GM19372 (cell line): ENCODE results near the gene ITFG2.

ENCODE experiments used
- ATAC-seq: cut with Tn5 transposase; IDR thresholded peaks from one replicate; pipeline ENCODE4 v1.9.1; 2021; ENCODE audit warnings: mild to moderate bottlenecking, low read depth, moderate library complexity; ENCODE audit not compliant: unreplicated experiment

The ITFG2 gene

DNA sequence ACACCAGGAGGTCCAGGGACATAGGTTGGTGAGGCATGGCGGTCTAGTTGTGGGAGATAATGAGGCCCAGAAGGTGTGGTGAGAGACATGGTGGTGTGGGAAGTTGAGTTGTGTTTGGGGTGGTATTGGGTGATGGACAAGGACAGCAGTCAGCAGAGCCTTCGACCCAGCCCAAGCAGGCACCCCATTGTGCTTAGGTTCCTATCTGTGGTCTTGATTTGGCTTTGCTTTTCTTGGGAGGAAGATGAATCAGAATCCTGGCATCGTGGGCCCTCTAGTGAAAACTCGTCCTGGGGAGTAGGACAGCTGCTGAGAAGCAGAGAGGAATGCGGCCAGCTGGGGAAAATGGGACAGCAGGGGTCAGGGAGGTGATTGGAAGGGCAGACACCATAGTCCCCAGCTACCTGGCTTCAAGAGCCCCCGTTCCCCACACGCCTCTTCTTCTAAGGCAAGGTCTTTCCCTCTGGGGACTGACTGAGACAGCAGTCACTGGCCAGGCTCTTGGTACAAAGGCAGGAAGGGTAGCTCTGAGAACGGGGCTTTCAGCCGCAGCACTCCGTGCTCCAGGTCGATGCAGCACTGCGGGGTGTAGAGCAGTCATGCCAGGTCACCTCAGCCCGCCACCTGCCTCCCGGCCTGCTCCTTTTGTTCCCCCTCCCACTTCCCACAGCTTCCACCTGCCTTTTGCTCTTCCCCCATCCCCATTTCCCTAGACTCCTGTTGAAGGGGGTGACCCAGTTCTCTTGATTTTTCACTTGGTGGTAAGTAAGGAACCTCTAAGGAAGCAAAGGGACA, 14.4 kb downstream of the ITFG2 start:
- ATAC-seq: no peak

DNA sequence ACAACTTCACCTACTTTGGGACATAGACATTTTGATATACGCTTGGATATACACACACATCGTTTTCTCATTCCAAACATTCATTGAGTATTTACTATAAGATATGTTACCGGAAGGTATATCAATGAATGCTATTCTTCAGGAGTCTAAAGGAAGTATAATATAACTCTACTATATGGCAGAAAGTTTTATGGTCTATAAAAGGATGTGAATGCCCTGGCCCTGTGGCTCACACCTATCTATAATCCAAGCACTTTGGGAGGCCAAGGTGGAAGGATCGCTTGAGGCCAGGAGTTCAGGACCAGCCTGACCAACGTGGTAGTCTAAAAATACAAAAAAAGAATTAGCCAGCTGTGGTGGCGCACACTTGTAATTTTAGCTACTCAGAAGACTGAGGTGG, 16.8 kb downstream of the ITFG2 start:
- no peak for ATAC-seq

DNA sequence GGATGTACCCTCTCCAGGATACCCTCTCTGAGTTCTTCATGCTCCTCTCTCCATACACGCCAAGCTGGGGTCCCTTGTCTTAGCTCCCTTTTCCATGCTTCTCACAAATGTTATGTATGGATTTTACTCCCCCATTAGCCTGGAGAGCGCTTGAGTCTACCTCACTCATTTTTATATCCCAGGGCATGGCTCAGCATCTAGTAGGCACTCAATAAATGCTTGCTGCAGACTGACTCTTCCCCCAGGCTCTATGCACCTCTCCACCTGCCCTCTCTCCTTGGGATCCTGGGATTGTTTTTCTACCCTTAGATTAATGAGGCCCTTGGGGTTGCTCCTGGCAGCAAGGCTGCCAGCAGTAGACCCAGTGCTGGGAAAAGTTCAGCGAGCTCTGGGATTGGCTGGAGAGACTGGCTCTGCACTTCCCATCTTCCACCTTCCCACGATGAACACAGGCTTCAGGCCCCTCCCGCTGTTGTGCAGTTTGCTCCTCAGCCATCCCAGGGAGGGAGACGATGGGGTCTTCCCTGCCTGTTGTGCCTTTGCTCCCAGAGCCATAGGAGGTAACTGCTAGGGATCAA, 20.2 kb downstream of the ITFG2 start:
- no peak for ATAC-seq

DNA sequence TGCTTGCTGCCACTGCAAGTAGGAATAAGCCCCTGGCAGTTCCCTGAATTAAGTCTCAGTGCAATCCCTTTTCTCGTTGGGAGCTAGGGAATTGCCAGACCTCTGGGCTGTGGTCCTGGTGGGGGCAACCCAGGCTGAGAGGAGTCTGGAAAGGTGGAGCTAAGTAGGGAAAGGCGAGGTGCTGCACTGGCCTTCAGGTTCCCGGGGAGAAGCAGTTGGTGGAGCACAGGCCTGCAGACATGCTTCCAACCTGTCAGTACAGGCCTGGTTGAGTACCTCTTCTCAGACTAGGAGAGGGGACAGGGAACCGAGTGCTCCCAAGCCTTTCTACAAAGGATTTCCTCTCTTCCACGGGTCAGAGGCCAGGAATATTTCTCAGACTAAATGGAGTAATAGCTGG, 20.9 kb downstream of the ITFG2 start:
- ATAC-seq: no peak

DNA sequence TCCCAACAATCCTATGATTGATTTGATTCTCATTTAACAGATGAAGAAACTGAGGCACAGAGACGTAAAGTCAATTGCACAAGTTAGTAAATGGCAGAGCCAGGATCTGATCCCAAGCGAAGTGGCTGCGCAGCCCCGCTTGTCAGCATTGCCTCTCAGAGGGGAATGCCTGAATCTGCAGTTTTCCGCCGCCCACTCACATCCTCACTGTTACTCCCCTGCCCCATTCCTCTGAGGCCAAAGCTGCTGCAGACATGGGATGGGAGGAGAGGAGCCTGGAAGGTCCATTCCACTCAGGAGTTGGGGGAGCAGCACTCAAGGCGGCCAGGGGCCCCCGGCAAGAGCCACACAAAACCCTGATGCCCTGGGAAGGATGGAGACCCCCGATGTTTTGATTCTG, 21.3 kb downstream of the ITFG2 start:
- no peak for ATAC-seq

DNA sequence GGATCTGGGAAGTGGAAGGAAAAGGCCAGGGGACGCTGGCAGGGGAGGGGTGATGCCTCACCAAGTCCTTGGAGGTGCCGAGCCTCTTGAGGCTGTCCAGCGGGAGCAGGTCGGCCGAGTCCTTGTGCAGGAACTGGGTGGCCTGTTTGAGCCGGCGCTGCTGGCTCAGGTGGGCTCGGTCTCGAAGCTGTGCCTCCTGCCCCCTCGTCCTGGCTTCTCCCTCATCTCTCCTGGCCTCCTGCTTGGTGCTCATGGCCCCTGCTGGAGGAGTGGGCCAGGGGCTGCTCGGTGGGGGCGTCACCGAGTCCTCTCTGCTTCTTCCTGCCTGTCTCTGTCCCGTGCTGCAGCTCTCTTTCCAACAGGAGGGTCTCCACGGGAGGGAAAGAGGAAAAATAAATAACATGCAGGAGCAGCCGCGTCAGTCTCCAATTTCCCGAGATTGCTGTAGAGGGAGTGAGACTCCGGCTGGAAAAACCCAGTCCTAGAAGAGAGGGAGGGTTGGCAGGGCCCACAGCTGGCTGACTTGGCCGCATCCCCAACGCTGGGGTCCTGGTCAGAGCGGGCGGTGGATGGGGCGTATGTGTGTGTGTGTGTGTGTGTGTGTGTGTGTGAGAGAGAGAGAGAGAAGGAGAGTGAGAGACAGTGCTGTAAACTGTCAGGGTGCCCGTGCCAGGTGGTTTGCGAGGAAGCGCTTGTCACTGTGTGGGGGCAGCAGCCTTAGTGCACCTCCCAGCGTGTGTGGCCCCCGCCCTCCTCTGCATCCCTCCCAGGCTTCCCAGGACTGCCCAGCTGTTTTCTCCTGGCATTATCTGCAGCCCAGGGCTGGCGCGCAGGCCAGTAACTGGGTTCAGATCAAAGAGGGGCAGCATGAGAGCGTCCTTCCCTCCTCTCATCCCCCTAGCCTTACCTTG, 22.4 kb downstream of the ITFG2 start, which contains the start of gene NRIP2:
TSS of gene NRIP2 (minus strand) at position 455 of the 911 bp plus-strand sequence. CDS start at position 403, 52 bp downstream.
- ATAC-seq: no peak

DNA sequence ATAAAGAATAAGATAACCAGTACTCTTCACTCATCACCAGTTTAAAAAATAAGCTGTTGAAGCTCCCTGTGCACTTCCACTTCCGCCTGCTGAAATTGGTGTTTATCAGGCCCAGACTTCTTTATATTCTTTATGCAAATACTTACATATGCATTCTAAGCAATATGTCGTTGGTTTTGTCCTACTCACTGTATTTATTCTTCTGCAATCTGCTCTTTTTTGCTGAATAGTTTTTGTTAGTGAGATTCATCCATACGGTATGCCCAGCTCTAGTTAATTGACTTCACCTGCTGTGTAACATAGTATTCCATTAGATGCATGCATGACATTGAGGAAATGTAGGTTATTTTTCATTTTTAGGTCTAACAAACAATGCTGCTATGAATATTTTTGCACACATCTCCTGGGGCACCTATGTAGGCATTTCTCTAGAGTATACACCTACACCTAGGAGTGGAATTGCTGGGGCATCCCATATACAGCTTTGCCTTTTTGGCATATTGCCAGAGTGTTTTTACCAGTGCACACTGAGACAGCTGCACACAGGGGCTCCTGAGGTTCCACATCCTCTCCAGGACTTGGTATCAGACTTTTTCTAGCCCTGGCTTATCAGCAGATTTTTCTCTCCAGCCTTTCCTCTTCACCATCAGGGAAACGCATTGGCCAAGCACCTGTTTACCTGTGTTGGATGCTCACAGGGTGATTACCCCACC, 23.4 kb downstream of the ITFG2 start:
- ATAC-seq: no peak

DNA sequence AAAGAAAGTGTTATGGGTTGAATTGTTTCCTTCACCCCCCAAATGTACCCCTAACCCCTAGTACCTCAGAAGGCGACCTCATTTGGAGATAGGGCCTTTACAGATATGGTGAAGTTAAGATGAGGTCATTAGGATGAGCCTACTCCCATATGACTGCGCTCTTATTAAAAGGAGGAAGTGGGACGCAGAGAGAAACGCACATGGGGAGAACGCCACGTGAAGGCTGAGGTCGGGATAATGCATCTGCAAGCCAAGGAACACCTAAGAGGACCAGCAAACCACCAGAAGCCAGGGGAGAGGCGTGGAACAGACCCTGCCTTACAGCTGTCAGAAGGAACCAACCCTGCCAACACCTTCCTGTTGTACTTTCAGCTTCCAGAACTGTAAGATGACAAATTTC, 24.1 kb downstream of the ITFG2 start:
- ATAC-seq: no peak

DNA sequence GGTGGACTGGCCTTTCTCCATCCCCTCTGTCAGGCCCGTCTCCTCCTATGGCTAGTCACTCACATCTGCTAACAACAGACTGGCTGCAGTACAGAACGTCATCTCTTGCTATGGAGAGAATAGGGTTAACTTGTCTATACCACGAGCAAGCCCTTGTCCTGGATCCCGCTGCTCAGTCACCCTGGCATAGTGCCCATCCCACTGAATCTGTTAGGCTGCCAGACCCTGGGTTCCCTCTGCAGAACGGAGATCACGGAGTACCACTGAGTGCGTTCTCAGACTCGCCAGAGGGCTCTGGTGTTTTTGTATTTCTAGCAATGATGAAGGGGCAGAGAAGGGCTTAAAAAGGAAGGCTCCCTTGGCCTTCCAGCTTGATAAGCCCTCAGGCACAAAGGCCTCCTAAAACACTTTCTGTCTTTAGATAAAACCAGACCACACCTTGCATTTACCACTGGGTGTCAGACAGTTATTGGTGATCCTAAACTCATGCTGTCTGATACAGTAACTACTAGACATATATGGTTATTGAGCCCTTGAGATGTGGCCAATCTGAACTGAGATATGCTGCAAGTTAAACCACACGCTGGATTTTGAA, 28.7 kb downstream of the ITFG2 start:
- ATAC-seq: no peak

DNA sequence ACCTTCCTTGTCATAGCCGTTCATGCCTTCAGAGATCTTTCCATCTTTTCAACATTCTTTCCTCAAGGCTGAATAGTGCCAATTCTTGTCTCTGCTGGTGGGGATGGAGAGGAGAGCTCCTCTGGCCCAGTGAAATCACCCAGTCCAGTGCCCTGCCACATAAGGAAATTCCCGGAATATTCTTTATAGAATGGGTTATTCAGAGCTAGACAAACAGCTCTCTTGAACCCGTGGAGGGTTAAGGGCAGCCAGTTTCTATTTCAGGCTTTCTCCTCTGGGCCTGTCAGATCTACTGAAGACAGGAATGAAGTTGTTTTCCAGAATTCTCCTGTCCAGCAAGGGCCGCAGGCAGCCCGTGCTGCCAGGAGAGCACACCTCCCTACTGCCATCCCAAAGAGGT, 30.5 kb downstream of the ITFG2 start:
- ATAC-seq: no peak

DNA sequence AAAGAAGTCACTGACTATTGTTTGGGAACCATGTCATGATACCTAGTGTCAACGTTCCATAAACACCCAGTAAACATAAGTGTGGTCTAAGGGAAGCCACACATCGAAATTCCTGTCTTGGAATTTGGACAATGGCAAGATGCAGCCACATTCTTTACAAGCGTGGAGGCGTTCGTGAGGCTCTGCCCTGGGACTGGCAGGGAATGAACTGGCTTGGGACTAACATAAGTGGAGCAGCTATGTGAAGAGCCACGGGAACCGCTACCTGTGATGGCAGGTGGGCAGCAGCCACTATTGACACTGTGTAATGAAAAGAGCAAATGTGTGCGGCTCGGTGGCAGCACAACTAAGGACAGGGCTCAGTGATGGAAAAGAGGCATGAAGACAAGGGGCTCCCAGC, 32.3 kb downstream of the ITFG2 start:
- ATAC-seq: no peak

DNA sequence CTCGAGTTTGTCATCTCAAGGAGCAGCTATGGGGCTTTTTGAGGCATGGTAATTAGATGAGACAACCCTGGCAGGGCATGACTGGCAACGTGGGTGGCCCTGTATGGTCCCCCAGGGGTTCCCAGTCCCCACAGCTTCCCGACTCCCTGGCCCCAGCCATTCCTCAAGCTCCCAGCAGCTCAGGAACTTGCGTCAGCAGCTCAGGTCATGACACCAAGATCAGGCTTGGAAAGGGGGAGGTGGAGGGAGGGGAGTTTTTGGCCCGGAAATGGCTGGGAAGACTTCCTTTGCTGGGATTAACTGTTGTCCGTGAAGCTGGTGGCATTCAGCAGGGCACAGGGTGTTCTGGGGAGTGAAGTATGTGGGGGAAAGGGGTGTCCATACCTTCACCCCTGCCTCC, 32.8 kb downstream of the ITFG2 start:
- no peak for ATAC-seq

DNA sequence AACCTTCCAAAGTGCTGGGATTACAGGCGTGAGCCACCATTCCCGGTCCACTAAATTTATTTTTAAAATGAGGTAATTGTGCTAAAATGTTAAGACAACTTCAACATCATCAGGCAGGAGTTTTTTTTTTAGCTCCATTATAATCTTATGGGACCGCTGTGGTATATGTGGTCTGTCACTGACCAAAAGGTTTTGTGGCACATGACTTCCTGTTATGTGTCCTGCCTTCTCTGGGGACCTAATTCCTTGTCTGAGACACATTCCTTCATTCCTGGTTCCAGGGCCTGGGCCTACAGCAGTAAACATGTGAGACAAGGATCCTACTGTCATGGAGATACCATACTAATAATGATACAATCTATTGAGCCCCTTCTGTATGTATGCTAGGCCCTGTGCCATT, 39.5 kb downstream of the ITFG2 start:
- no peak for ATAC-seq

DNA sequence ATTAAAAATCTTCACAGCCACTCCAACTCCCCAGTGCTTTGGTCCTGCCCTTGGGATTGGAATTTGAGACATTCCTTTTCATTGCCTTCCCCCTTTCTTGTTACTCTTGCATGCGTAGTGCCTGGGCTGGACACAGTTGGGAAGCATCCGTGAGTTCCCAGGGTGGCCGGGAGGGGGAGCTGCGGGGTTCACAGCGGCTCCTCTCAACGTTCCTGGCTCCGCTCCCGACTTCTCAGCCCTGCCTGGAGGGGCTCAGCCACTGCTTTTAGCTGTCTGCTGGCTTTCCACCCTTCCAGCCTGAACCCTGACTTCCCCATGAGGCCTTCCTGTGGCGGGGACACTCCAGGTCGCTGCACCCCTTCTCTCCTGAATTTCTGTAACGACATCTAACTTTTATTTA, 41.2 kb downstream of the ITFG2 start:
- ATAC-seq: no peak

DNA sequence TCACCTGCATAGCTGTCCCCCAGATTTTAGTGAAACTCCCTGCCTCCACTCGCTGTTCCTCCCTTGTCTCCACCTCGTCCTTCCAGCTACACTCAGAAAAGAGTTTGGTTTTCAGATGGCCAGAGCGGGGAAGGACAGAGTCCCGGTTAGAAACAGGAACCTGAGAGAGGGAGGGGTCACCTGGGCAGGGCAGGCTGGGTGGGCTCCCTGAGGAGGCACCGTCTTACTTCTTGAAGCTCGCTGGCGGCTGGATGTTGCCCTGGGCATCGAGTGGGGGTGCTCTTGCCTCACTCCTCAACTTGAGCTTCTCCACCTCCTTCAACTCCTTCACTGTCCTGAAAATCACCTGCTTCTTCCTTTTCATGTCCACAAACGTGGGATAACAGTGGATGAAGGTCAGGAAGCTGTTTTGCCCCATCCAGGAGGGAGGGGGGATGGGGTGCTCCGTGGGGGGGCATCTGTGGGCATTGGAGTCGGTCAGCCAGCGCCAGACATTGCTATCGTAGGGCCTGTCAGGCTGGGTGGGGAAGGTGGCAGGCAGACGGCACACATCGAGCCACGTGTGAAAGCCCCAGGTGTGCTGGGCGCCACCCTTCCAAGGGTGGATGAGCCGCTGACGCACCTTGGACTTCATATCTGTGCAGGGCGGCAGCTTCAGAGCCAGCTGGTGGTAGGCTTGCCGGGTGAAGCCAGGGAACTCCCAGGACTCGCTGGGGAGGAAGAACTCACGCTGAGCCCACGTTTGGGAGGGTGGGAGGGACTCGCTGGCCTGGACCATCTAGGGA, 42.4 kb downstream of the ITFG2 start:
- ATAC-seq: no peak

DNA sequence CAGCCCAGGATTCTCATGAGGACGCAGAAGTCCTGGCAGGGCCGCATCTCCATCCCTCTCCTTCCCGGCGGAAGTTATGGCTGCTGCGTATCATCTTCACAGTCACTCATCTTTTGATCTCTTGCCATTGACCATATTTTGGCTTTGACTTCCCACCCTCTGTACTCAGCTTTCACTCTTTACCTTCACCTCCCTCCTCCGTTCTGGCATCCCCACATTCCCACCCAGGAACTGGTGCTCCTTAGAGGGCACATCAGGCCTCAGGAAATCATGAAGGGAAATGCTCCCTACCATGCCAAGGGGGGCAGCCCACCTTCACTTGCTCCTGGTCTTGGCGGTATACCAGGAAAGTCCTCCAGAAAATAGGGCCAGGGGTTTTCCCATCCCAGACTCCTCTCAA, 43.1 kb downstream of the ITFG2 start:
- ATAC-seq: no peak

DNA sequence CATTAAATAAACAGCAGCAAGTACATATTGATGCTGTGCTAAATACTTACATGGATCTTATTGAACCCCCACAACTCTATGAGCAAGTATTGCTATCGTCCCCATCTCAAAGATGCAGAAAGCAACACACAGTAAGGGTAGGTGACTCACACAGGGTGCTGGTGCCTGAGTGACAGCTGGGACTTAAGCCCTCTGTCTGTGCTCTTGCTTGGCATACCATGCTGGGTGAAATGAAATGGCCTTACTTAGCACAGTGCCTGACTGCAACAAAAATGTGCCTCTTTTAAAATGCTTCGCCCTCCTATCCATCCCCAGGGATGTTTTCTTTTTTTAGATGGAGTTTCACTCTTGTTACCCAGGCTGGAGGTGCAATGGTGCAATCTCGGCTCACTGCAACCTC, 43.6 kb downstream of the ITFG2 start:
- ATAC-seq: no peak

DNA sequence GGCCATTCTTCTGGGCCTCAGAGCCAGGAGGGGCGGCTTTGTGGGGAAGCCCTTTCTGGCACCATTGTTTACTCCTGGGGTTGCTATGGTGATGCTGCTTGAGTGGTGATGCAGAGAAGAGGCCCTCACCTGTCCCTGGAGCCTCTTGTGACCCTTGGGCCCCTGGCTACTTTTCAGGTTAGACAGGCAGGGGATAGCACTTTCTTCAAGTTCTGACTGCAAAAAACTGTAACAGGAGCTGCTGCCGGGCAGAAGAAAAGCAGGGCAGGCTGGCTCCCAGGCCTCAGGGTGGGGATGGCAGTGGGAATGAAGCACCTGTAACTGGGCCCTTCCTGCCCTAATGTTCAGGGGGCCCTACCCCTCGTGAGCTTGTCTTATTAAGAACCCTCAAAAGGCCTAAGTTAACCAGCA, 44.6 kb downstream of the ITFG2 start, which contains the start of gene TEX52:
TSS of gene TEX52 (minus strand) at position 19 of the 411 bp plus-strand sequence. CDS start at position 6, 13 bp downstream.
- no peak for ATAC-seq

DNA sequence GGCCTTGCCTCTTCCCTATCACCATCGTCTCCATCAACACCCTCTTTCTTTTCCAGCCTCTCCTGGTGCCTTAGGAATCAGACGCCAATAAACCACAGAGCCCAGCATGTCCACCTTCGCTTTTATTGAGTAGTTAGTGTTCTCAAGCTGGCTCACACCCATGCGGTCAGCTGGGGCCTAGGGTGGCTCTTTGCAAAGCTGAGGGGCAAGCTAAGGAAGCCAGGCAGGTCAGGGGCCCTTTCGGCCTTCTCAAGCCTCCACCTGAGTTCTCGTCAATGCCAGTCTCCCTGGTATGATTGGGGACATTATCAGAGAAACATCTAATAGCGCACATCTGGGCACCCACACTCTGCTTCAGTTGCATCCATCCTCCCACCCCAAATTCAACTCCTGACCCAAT, 45.1 kb downstream of the ITFG2 start:
- no peak for ATAC-seq
